ENCODE data around the gene RBM6.

- no peak for TF ChIP-seq CTCF (IDR thresholded peaks at IDR 0.05)
- no peak for TF ChIP-seq EZH2phosphoT487 (IDR thresholded peaks at IDR 0.05; ENCODE audit: borderline replicate concordance, low read depth)
- no peak for TF ChIP-seq POLR2AphosphoS5 (IDR thresholded peaks at IDR 0.05; ENCODE audit: low read depth, low read length)
- TF ChIP-seq USF2 (IDR thresholded peaks at IDR 0.05; ENCODE audit: borderline replicate concordance, low read depth, low read length) = no peak
- TF ChIP-seq RAD21 (IDR thresholded peaks at IDR 0.05; ENCODE audit: low read length) = no peak
- no peak for TF ChIP-seq MEF2A (IDR thresholded peaks at IDR 0.05; ENCODE audit: borderline replicate concordance, low read depth)
- no peak for TF ChIP-seq PBX3 (IDR thresholded peaks at IDR 0.05)
- no peak for TF ChIP-seq GABPA (IDR thresholded peaks at IDR 0.05; ENCODE audit: low read depth)
- no peak for TF ChIP-seq EP300 (IDR thresholded peaks at IDR 0.05; ENCODE audit: borderline replicate concordance in 1 of 2, low read depth in 1 of 2, low read length in 1 of 2)
- TF ChIP-seq REST (IDR thresholded peaks at IDR 0.05; ENCODE audit: low read depth, low read length) = no peak
- TF ChIP-seq GATA2 (CRISPR knock-in tag; IDR thresholded peaks at IDR 0.05) = no peak
- no peak for TF ChIP-seq MXI1 (IDR thresholded peaks at IDR 0.05; ENCODE audit: low read depth, low read length)
- no peak for TF ChIP-seq FOXM1 (IDR thresholded peaks at IDR 0.05; ENCODE audit: low read depth)
These were observed 56.1 kb downstream of the RBM6 start for GRCh38 chr3:49996016-49996415.
